ENCODE results near the gene OR5M8. TPM values are rescaled to one million over a fixed set of nuclear protein-coding genes. Genes with fewer than 3 reads are reported as not detected.

The OR5M8 gene
- total RNA-seq = not detected in 2 replicates

DNA sequence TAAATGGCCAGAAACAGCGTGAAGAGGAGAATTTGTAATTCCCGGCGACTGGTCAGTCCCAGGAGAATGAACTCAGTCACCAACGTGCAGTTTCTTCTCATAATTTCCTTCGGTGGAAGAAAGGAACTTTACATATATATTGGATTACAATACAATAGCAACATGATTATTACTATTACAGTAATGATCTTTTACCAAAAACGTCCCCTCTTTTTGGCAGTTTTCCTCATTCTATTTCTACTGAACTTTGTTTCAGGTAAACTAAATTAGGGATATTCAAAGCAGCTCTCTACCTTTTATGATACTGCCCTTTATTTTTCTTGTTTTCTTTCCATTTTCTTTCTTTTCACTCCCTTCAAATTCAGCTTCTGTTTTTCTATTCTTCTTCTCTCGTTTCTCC is at the start of gene OR5M8:
TSS of gene OR5M8 (minus strand) at position 101 of the 400 bp plus-strand sequence. CDS start at position 101, 0 bp downstream.
- DNase-seq = no peak

GRCh38 chr11:56533054-56533740 is 42.0 kb upstream of the OR5M8 start:
- DNase-seq = no peak

DNA sequence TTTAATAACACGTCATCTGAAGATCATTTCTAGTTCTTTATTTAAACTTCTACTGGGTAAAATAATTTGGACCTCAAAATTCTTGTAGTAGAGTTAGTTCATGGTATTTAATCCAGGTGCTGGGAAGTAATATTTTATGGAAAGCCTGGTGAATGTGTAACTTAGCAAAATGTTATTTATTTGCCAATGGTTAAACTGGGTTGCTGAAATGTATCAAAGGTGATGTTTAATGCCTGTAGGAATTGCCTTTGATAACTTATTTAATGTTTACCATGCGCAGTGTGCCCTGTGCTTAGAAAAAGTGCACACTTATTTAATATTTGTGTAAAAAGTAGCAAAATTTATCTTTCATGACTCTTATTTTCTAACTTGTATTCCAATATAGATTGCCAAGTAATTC is 40.7 kb upstream of the OR5M8 start:
- DNase-seq = no peak

- DNase-seq = no peak
Measured at GRCh38 chr11:56522008-56522407, 30.8 kb upstream of the OR5M8 start.

GRCh38 chr11:56513280-56513679 is 22.1 kb upstream of the OR5M8 start:
- DNase-seq = no peak

DNA sequence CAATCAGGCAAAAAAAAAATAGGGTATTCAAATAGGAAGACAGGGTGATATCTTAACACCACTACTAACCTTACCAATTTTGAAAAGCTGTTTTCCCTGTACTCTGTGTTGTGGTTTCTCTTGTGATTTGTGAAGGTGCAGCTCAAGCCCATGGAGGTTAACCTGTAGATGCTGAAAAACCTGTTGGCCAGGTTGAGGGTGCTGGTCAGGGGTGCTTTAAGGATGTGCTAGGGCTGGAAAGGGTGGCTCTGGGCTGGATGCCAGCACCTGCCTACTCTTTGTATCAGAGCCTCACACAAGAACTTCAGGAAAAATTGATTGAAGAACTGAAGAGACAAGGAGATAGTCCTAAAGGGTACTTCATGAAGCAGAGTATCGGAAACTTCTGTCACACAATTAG is 18.3 kb upstream of the OR5M8 start:
- DNase-seq = no peak

DNA sequence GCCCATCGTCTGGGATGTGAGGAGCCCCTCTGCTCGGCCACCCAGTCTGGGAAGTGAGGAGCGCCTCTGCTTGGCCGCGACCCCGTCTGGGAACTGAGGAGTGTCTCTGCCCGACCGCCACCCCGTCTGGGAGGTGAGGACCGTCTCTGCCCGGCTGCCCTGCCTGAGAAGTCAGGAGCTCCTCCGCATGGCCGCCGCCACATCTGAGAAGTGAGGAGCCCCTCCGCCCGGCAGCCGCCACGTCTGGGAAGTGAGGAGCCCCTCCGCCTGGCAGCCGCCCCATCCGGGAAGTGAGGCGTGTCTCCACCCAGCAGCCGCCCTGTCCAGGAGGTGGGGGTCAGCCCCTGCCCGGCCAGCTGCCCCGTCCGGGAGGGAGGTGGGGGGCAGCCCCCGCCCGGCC is 5.8 kb upstream of the OR5M8 start:
- DNase-seq = no peak

- DNase-seq = no peak
Measured at GRCh38 chr11:56495117-56495516, 3.9 kb upstream of the OR5M8 start.

- DNase-seq = no peak
Measured at GRCh38 chr11:56486801-56487200, 4.4 kb downstream of the OR5M8 start.

DNA sequence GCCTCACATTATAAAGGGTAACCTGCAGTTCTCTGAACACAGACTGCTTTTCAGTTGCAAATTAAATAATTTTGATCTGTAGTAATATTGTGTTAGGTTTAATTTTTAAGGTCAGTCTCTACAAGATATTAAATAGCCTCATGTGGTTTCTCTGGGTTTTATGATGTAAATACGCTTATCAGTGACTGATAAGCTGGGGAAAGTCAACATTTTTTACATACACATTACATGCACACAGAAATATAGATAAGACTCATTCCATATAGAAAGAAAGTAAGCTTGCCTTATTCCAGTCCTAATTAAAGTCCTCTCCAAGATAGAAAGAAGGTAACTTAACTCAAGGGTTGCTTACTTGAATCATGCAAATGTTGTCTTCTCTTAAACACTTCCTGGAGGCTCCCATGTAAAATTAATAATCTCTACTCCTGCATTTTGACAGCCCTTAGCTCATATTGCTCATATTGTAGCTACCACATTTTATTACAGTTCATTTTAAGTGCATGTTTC is 16.4 kb downstream of the OR5M8 start:
- DNase-seq = no peak

DNA sequence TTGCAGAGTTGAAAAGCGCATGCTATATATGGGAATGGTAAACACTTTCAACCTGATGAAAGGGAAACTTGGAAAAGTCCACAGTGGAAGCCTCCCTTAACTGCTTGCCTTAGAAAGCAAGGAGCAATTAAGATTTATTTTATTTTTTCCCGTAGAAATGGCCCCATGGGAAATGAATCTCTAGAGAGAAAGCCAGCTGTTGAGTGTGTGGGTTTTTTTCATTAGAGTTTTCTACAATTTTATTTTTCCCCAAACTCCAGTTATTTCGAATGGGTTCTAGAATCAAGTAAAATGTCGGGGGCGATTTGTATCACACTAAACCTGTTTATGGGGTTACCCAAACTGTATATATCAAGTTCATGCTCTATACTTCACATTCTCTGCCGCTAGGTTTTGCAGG is 17.9 kb downstream of the OR5M8 start, which contains the start of gene OR5M3:
TSS of gene OR5M3 (minus strand) at position 101 of the 400 bp plus-strand sequence. CDS start 2,855 bp downstream, outside the sequence.
- no peak for DNase-seq

DNA sequence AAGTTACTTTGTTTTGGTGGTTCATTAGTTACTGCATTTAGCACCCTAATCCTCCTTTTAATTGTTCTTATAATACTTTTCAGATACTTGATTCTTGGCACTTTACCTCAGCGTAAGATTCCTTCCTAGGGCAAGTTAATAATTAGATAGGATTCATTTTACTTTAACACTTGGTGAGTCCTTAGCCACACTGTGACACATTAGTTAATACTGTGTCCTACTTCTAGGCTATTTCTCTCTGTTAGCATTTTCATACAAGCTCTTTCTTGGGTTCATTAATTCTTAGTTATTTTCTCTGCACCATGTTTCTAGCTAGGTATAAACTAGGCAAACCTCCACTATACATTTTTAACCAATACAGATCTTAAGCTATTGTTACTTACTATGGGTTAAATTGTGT is 34.1 kb downstream of the OR5M8 start:
- no peak for DNase-seq

DNA sequence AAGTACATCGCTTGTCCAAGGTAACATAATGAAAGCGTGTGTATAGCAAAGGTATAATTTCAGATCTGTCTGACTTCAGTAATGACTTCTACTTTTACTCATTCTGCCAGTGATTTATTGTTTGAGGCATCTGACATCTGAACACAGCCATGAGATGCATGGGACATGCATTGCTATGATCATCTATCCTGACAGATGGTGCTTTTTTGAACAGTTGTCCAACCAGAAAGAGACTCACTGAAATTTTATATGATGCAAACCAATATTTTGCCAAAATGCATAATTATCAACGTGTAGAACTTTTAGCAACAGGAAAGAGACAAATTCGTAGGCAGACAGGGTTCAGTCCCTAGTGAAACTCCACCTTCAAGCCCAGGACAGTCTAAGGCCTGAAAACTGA is 37.6 kb downstream of the OR5M8 start:
- no peak for DNase-seq

Other genes with a start within 250 kb of the OR5M8 start
- not detected in 2 replicates for gene OR5T3, start 239.1 kb downstream of the OR5M8 start, total RNA-seq
- not detected in 2 replicates for gene OR5T1, start 217.2 kb downstream of the OR5M8 start, total RNA-seq
- not detected in 2 replicates for gene OR8H1, start 199.1 kb downstream of the OR5M8 start, total RNA-seq
- gene OR8K3, start 176.2 kb downstream of the OR5M8 start, total RNA-seq = not detected in 2 replicates
- gene OR8K1, start 145.3 kb downstream of the OR5M8 start, total RNA-seq = not detected in 2 replicates
- not detected in 2 replicates for gene OR8J1, start 137.1 kb downstream of the OR5M8 start, total RNA-seq
- not detected in 2 replicates for gene OR8U1, start 115.7 kb downstream of the OR5M8 start, total RNA-seq
- not detected in 2 replicates for gene OR5AL1, start 78.7 kb downstream of the OR5M8 start, total RNA-seq
- not detected in 2 replicates for gene OR5M3, start 18.0 kb downstream of the OR5M8 start, total RNA-seq
- not detected in 2 replicates for gene OR5M11, start 51.9 kb upstream of the OR5M8 start, total RNA-seq
- not detected in 2 replicates for gene OR5M10, start 86.4 kb upstream of the OR5M8 start, total RNA-seq
- not detected in 2 replicates for gene OR5M1, start 123.5 kb upstream of the OR5M8 start, total RNA-seq
- gene OR5AP2, start 151.1 kb upstream of the OR5M8 start, total RNA-seq = not detected in 2 replicates
- not detected in 2 replicates for gene OR5AR1, start 172.3 kb upstream of the OR5M8 start, total RNA-seq
- not detected in 2 replicates for gene OR9G1, start 207.7 kb upstream of the OR5M8 start, total RNA-seq

Measured in dermis blood vessel endothelial cell (primary cell).